Activated CD8-positive, alpha-beta memory T cell treated with anti-CD3 and anti-CD28 coated beads, Interleukin-2, amount 50 U/mL, for 1 hour (primary cell): ENCODE results near the gene TPGS2.
"Not testable (repeated sequence)": the region's sequence is repeated elsewhere in the genome, so short reads cannot be mapped to it uniquely, and the experiment has no call there.

Source experiments
- DNase-seq: peaks from one replicate; pipeline ENCODE4 v3.0.0-alpha.2; 2020; ENCODE audit errors: extremely low read depth

The TPGS2 gene

DNA sequence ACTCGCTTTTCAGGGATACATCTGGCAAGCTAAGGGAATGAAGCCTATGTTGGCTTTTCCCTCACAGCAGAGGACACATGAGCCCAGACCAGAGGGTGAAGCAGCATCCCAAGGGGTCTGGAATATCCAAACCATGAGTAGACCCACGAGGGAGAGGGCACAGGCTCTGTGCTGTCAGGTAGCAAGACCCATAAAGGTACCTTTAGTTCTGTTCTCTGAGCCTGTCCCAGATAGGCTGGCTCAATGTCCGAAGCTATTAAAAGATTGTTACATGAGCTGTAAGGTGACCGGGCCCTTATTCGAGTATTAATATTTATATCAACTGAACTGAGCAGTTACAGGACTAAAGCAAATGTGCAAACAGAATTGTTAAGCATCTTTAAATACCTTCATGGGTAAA is 52.2 kb downstream of the TPGS2 start:
- no peak for DNase-seq

DNA sequence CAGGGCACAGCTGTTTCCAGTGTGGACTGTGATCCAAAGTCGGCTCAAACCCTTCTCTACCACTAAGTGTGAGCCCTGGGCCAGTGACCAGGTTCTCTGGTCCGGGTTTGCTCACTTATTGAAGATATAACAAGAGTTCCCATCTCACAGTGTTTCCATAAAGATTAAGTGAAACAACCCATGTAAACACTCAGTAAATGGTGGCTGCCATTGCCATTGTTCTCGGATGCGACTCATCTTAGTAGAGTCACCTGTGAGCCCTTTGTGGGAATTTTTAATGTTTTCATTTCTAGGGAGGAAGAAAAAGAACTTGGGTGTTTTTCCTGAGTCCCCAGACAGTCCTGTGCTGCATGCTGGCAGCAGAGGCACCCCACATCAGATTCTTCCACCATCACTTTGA is 53.4 kb downstream of the TPGS2 start:
- DNase-seq, result no peak

DNA sequence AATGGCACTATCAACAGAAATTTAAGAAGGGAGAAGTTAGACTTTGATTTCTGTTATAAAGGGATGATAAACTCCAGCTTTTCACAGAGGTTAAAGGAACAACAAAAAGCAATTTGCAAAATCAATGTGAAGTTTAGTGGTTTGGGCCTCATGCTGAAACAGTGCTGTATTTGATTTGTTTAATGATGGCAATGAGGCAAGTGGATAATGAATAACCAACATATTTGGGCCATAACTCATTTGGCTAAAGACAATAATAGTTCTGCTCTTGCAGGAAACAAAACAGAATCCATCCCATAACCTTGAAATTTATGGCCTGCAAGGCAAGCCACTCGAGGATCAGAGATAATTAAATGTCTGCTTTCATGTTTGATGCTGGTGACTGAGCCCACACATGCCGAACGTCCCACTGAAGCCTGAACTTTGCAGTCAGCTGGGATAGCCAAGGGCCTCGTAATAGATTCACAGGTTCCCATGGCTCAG is 56.5 kb downstream of the TPGS2 start:
- no peak for DNase-seq

DNA sequence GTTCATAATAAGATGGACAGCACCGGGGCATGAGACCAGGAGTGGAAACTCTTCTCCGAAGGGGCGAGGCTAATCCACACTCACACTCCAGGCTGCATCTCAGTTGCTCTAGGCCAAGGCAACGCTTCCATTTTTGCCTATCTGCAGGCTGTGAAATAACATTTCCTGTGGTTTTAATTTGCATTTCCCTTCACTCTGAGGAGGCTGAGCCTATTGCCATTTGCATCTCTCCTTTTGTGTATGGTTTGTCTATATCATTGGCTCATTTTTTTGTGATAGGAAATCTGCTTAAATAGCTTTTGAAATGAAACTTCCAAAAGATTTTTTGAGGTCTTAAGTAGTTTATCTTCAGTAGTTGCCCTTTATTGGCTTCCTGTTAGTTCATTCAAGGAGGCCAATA is 57.6 kb downstream of the TPGS2 start:
- no peak for DNase-seq

DNA sequence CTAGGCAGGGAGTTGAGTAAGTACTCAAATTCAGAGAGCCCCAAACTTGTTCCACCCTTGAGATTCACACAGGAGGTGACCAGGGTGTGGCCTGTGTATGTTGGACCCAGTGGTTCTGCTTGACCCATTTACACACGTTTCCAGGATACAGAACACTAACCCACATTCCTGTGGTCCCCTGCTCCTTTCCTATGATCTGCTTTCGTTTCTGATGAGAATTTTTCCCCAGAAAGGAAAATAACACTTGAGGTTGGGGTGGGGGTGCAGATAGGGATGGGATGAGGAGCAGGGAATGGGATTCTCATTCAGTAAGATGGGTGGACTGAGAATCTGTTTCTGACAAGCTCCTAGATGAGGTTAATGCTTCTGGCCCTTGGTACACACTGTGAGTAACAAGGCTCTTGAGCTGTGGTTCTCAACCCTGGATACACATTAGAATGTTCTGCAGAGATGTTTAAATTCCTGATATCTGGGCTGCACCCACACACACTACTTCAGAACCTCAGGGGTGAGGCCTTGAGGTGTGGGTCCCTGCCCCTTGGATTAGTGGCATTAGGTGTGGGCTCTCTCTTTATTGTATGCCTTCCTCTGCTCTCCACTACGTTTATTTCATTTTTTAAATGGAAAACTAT is 58.4 kb downstream of the TPGS2 start:
- no peak for DNase-seq

DNA sequence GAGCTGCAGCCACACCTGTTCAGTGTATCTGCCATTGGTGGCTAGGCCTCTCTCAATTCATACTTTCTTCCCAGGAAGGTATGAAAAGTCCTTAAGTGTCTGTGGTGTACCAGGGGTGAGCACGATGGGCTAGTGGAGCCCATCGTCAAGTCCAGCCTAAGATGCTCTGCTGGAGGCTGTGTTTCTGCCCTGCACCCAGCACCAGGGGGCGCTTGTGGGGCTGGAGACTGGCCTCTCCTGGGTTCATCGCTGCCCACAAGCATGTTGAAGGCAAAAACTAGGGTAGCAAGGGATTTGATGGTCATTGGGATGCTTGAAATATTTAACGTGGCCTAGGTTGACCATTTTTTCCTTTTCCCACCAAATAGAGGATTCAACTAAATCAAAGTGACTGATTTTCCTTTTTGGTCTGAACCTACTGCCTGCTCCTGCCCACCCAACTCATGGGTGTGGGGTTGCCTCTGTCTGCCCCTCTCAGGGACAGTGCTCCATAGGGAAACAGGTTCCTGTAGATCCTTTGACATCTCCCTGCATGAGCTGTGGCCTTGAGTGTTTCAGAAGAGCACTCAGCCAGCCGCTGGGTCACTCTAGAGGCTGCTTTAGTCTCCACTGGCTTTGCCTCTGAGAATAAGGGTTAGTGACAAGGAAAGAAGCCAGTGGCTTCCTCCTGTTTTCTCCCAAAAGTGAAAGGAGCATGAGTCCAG is 59.0 kb downstream of the TPGS2 start:
- DNase-seq, result no peak

DNA sequence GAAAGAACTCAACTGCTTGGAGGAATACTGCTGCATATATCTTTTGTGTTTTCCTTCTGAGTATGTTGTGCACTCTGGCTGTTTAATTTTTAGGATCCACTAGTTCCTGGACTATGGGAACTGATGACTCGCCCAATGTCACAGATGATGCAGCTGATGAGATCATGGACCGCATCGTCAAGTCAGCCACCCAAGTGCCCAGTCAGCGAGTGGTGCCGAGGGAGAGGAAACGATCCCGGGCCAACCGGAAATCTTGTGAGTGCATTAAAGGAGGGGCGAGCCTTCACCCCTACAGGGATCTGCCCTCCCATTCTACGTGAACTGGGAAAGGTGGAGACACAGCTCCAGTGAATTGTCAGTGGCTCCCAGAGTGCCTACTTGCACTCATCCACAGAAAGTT is 59.6 kb downstream of the TPGS2 start:
- DNase-seq, result no peak

DNA sequence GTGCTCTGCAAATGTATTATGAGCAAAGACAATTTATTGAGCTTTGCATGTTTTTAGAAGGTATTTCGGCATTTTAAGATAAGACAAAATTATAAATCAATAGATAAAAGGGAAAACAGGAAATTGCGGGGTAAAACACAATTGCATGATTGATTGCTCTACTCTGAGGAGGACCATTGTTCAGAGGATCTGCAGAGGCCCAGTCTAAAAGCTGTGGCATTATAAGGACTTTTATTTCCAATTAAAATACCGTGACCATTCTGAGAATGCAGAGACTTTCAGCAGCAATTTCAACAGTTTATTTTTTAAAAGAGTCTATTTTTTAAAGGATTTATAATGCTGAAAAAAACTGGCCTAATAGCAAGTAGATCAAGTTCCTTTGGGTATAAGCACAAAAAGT is 62.0 kb downstream of the TPGS2 start:
- DNase-seq, result no peak

DNA sequence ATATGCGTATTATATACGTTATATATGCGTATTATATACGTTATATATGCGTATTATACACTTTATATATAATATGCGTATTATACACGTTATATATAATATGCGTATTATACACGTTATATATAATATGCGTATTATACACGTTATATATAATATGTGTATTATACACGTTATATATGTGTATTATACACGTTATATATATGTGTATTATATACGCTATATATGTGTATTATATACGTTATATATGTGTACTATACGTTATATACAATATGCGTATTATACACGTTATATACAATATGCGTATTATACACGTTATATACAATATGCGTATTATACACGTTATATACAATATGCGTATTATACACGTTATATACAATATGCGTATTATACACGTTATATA is 65.8 kb downstream of the TPGS2 start:
- DNase-seq, result not testable (repeated sequence)

DNA sequence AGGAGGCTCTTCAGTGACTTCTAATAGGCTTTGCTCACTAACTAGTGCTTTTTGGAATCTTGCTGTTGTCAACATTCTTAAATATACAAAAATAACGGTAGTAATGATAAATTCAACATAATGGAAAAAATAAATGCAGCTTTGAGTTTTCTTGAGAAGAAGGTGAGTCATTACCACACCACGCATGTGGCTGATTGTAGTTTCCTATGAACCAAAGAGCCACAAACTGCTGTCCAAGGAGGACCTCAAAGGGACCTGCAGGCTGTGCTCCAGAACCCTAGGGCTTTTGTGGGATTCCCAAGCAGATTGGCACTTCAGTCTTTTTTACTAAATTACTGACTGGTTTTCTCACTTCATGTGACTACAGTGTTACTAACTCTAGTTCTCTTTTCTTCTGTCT is 66.7 kb downstream of the TPGS2 start:
- no peak for DNase-seq

DNA sequence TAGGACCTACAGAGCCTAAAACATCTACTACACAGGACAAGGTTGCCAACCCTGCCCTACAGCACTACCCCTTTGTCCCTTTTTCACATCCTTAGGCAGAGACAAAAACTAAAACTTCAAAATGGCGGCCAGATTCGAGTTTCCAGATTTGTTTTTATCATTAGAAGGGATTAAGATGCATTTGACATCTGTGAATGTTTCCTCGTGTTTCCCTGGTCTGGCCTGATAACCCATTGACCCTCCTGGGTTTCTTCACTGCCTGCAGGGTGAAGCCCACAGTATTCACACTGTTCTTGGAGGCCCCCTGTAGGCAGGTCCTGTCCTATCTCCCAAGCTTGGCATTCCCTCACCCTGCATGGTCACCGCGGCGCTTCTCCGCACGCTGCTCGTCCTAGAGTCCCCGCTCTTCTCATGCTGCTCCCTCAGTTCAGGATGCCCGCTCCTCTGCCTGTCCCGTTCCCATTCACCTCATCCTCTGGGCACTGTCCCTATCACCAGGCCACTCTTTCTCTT is 67.6 kb downstream of the TPGS2 start:
- DNase-seq, result no peak

DNA sequence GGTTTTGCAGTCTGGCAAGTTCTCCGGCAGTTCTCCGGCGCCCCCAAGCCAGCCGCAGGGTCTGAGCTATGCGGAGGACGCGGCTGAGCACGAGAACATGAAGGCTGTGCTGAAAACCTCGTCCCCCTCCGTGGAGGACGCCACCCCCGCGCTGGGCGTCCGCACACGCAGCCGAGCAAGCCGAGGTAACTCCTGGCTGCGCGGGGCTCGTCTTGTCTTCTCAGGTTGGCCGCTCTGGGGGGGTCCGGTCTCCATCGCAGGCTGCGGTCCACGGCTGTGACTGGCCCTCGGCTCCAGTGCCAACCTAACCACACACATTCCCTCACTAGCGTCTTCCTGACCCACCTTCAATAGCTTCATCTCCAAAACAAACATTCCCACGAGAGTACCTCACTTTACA is 68.2 kb downstream of the TPGS2 start:
- no peak for DNase-seq

DNA sequence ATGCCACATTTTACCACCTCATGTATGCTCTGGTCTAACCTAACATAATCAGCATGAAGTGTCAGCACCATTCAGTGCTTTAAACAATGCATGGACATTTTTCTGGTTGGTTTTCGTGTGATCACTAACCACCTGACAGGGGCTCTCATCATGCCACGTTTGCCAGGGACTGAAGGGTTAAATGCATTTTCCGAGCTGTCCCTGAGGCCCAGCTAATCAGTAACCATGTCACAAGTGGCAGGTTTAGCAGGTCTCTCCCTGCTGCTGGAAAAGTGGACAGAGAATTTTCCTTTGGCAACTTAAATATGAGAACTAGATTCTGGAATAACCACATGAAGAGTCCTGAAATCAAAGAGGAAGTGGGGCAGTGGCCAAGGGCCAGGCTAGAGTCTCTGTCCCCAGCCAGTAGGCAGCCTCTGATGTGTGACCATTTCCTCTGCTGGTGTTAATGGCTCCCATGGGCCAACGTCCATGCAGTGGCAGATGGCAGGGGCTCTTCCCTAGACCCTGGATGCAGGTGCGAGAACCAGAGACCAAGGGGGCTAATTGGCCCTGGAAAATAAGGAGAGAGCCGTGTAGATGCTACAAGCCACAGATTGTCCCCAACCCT is 69.5 kb downstream of the TPGS2 start:
- no peak for DNase-seq

DNA sequence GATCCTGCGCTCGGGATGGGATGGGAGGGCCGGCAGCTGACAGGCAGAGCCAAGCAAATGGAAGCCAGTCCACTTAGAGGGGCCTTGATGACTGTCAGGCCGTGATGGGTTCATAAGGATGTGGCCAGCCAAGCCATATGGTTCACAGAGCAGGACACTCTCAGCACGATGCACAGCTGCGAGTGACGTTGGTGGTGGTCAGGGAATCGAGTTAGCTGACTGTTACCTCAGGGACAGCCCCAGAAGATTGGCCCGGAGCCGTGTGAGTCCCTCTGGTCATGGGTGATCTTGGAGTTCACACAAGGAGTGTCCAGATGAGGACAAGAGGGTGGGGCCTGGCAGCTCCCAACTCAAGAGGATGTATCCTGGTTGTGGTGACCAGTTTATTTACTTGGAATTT is 70.2 kb downstream of the TPGS2 start:
- no peak for DNase-seq

DNA sequence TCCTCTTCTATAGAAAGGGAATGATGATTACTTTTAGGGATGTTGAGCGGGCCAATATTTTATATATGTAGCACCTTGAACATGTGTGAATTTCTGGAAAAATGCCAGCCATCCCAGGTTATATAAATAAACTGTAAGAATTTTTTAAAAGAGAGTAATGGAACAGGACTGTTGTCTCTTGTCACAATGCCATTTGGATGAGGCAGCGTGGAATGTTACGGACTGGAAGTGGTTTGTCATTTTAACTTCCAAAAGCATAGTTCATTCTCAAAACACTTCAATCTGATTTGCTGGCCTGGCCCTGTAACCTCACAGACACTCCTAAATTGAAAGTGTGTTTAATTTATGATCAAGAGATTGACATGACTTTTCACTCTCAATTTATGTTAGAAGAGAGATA is 70.8 kb downstream of the TPGS2 start:
- DNase-seq, result no peak

DNA sequence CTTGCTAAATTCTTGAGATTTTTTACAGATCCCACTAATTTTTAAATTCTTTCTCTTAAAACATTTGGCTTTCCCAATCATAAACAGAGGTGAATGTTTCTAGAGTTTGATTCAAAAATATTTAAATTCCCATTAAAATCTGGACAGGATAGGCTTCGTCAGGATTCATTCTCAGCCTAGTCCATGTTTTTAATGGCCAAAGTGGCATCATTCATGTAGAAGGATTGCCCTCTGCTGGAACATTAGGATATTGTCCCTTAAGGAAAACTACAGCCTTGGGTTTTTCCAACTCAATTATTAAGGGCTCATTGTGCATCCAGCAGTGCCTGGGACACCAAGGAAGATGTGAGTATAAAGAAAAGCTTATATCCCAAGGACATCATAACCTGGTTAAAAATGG is 71.7 kb downstream of the TPGS2 start:
- no peak for DNase-seq

DNA sequence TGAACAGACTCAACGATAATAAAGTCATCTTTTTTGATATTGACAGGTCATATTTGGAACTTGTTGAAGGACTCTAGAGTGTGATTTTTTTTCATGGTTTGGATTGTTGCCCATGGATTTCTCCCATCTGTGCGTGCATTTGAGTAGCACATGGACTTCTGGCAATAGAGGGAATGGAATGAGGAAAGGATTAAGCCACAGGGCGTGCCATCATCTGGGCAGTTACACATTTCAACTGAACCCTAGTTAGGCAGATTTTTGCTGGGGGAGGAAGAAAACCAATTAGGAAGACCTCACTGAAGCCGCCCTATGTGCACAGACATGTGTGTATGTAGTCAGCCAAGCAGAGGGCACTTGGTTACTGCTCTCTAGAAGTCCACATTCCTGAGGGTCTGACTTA is 72.6 kb downstream of the TPGS2 start:
- DNase-seq, result no peak

DNA sequence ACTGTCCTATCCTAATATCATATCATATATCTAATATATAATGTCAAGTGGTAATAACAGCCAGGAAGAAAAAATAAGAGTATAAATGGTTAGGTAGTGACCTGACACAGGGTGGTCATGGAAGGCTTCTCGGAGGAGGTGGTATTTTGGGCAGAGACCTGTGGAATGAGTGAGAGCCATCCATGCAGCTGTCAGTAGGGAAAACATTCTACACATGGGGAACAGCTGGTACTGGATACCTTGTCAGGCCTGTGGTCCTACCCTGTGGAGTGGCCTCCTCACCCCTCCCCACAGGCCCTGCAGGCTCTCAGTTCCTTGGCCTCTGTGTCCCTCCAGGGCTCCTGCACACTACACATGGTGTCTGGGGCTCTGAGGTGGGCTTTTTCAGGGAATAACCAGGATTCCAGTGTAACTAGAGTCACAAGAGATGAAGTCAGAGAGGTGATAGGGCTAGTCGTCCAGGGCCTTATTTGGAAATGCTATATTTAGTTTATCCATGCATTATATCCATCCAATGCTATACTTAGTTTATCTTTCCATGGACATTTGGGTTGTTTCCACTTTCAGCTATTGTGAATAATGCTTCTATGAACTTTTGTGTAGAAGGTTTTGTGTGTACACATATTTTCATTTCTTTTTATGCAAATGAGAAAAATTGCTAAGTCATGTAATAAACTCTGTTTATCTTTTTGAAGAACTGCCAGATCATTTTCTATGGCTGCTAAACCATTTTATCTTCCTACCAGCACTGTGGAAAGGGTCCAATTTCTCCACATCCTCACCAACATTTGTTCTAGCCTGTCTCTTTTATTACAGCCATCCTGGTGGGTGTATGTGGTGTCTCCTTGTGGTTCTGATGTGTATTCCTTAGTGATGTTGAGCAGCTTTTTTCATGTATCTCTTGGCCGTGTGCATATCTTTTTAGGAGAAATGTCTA is 75.6 kb downstream of the TPGS2 start:
- no peak for DNase-seq

DNA sequence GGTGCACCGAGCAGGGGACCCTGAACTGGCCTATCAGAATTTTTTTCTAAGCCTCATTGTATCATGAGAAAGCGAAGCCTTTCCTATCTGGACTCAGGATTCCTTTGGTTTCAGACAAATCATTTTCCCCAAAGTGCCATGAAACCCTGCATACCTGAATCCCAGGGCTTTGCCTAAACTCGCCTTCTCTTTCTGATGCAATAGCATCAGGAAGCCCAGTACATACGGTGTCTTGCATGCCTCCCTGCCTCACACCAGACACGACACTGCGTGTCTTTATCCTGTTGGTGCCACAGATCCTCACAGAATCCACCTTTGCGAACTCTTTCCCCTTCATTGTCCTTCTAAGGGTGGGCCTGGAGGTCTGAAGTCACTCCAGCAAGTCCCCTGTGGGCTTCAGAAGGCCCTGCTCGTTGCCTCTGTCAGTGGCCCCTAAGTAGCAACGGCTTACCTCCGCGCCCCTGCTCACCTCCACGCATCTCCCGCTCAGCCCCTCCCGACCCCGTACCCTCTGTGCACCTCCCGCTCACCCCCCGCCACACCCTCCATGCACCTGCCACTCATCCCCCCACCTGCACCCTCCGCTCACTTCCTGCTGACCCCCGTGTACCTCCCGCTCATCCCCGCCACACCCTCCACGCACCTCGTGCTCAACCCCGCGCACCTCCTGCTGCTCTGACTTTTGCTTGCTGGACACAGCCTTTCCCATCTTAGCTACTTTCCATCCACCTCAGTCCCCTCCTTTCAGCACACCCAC is 83.4 kb downstream of the TPGS2 start:
- DNase-seq, result no peak

DNA sequence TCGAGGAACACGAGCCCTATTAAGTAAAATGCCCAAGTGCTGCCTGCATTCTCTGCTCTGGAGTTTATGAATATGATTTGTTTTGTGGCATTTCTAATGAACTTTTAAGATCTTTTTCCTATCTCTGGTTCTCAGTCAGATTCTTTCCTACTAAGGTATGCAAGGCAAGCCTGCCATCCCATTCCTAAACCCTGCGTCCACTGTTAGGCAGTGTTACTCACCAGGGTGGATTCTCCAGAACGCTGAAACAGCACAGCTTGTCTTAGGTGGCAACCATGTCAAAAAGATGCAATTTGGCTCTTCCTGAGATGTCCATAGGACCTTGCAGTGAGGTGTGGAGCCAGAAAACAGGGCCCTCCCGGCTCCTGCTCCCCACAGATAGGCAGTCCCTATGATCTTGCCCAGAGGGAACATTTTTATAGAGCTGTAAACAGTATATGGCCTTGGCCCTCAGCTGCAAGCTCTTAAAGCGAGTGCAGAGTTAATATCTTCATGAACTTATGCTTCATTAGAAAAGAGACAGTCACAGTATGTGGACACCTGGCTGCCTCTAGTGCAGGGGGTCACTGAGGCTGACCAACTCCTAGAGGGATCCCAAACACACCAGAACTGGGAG is 84.4 kb downstream of the TPGS2 start:
- no peak for DNase-seq
